K562 (cell line): ENCODE results near the gene CD274. TPM values are rescaled to one million over a fixed set of nuclear protein-coding genes. Genes with fewer than 3 reads are reported as not detected.
A peak's percentile ranks its signal among the peaks of the same experiment; 100 is the strongest.

ENCODE experiments used
- CBX2 ChIP-seq: fragments of 200-600 bp; sonication (generic); IDR thresholded peaks from one replicate; pipeline ENCODE4 v1.6.1; 2012; ENCODE audit warnings: mild to moderate bottlenecking, low read length, inconsistent platforms; ENCODE audit not compliant: insufficient read depth, poor library complexity, severe bottlenecking
- DEAF1 ChIP-seq: fragments of 450-650 bp; formaldehyde crosslinking; IDR thresholded peaks from 2 replicates; pipeline ENCODE4 v1.4.0; 2020; ENCODE audit warnings: mild to moderate bottlenecking, moderate library complexity
- EGR1 ChIP-seq: fragments of 450-650 bp; conservative IDR thresholded peaks from 2 replicates; pipeline ENCODE4 v1.6.1; 2017; ENCODE audit warnings: mild to moderate bottlenecking
- FOXM1 ChIP-seq, 2 experiments: fragments of 450-650 bp in 1 of 2; sonication (generic) in 1 of 2; formaldehyde crosslinking in 1 of 2; IDR thresholded peaks; 2 replicates each; pipeline versions ENCODE4 v1.6.1 to v1.9.0; 2017 to 2022; ENCODE audit warnings: low read depth in 2 of 2, mild to moderate bottlenecking in 2 of 2, missing genetic modification reagents in 1 of 2, moderate library complexity in 1 of 2
- HDAC1 ChIP-seq, 2 experiments: fragments of 450-650 bp; IDR thresholded peaks; 2 replicates each; pipeline ENCODE4 v1.6.1; 2016 to 2017; ENCODE audit warnings: inconsistent platforms in 1 of 2, mild to moderate bottlenecking in 1 of 2, moderate library complexity in 1 of 2
- MYC ChIP-seq, 2 experiments: fragments of 250-450 bp in 1 of 2; sonication (Bioruptor Pico) in 1 of 2; IDR thresholded peaks; 2 replicates each; pipeline versions ENCODE4 v1.5.1 to v1.6.1; 2012 to 2021; ENCODE audit warnings: low read depth in 2 of 2, borderline replicate concordance in 1 of 2, improper control_type of control experiment in 1 of 2, low read length in 1 of 2, mild to moderate bottlenecking in 1 of 2, moderate library complexity in 1 of 2
- SIN3A ChIP-seq, 2 experiments: fragments of 150-350 bp in 1 of 2; IDR thresholded peaks; 2 replicates each; pipeline ENCODE4 v1.6.1; 2011 to 2016; ENCODE audit warnings: borderline replicate concordance in 2 of 2, low read depth in 2 of 2, low read length in 2 of 2, mild to moderate bottlenecking in 2 of 2, moderate library complexity in 2 of 2; ENCODE audit not compliant: control insufficient read depth in 1 of 2
- SMAD4 ChIP-seq: fragments of 250-450 bp; sonication (Bioruptor Pico); conservative IDR thresholded peaks from 2 replicates; pipeline ENCODE4 v1.8.0; 2021; ENCODE audit warnings: inconsistent platforms, mild to moderate bottlenecking, moderate library complexity
- ZBTB7A ChIP-seq: IDR thresholded peaks from 2 replicates; pipeline ENCODE4 v1.6.1; 2011; ENCODE audit warnings: low read depth, mild to moderate bottlenecking, low read length, moderate library complexity, borderline replicate concordance; ENCODE audit not compliant: control insufficient read depth
- ZBTB8A ChIP-seq: fragments of 450-650 bp; IDR thresholded peaks from 2 replicates; pipeline ENCODE4 v1.6.1; 2018; ENCODE audit warnings: mild to moderate bottlenecking, moderate library complexity; ENCODE audit not compliant: partially characterized antibody
- ZNF41 ChIP-seq: fragments of 250-450 bp; sonication (Bioruptor Pico); conservative IDR thresholded peaks from 2 replicates; pipeline ENCODE4 v1.4.0; 2020; ENCODE audit warnings: mild to moderate bottlenecking
- ZNF431 ChIP-seq: sonication (generic); formaldehyde crosslinking; IDR thresholded peaks from 2 replicates; pipeline ENCODE4 v1.8.0; 2022; ENCODE audit warnings: mild to moderate bottlenecking, missing genetic modification reagents
- polyA plus RNA-seq, 8 experiments: library from polyadenylated mRNA; depleted of rRNA in 4 of 8; stranded (reverse) in 5 of 8; unstranded in 3 of 8; fragments of >200 nt; fragmentation: Nextera tagmentation in 2 of 8; fragmentation: Illumina TruSeq in 1 of 8; extraction: Ambion mirVana in 2 of 8; extraction: Trizol in 1 of 8; gene quantifications; 2 replicates each; pipeline versions ENCODE4 v1.2.1 to v1.2.3, GENCODE V29; 2011 to 2014; ENCODE audit warnings: inconsistent platforms in 1 of 8, missing spikeins in 1 of 8
- total RNA-seq, 7 experiments: library from RNA; depleted of rRNA in 6 of 7; stranded (reverse); fragments of >200 nt in 6 of 7; fragmentation: Illumina TruSeq in 2 of 7; extraction: Trizol in 2 of 7; gene quantifications; 2 replicates each; pipeline versions ENCODE4 v1.2.1 to v1.2.3, GENCODE V29; 2011 to 2021; ENCODE audit warnings: low replicate concordance in 1 of 7
- TF ChIP-seq, protein P1 (sequence below): fragments of 450-650 bp; IDR thresholded peaks from one replicate; pipeline ENCODE4 v1.6.1; 2018; ENCODE audit warnings: mild to moderate bottlenecking, moderate library complexity; ENCODE audit not compliant: partially characterized antibody
- TF ChIP-seq, protein P2 (sequence below): fragments of 450-650 bp; conservative IDR thresholded peaks from 2 replicates; pipeline ENCODE4 v1.6.1; 2016; ENCODE audit warnings: missing genetic modification characterization, low read depth, mild to moderate bottlenecking, missing compliant biosample characterization, moderate library complexity
- TF ChIP-seq, protein P3 (sequence below), 3 experiments: IDR thresholded peaks in 2 of 3; conservative IDR thresholded peaks in 1 of 3; 2 replicates each; pipeline ENCODE4 v1.5.1; 2011 to 2012; ENCODE audit warnings: low read length in 3 of 3, mild to moderate bottlenecking in 3 of 3, control low read depth in 2 of 3, improper control_type of control experiment in 1 of 3, inconsistent platforms in 1 of 3, low read depth in 1 of 3, mixed read lengths in 1 of 3, moderate library complexity in 1 of 3; ENCODE audit not compliant: insufficient read depth in 2 of 3

Gene CD274
- total and polyA plus RNA-seq, 9 of the 15 experiments (the other 6 are each of a cell fraction or from before 2014, with no cell fraction given) = 0.07 to 0.51 (median 0.30) TPM; not detected in 1

- peak in 1 of 2 experiments; percentile 33; a peak in 1 of 4 replicates for TF ChIP-seq SIN3A (IDR thresholded peaks at IDR 0.05; ENCODE audit: borderline replicate concordance in 2 of 2, control insufficient read depth in 1 of 2, low read depth in 2 of 2, low read length in 2 of 2)
- TF ChIP-seq EGR1 = peak; percentile 77
- peak; percentile 73; the same call in 1 of the 2 replicates for TF ChIP-seq ZBTB7A
- TF ChIP-seq ZBTB8A = no peak
- TF ChIP-seq ZNF41 (CRISPR knock-in tag) = no peak
- no peak for TF ChIP-seq CBX2
- TF ChIP-seq FOXM1 (IDR thresholded peaks at IDR 0.05; ENCODE audit: low read depth) = 0 out of 2 replicates have a peak, but pooled peaks have one; percentile 25
- TF ChIP-seq FOXM1 (CRISPR knock-in tag; IDR thresholded peaks at IDR 0.05; ENCODE audit: low read depth) = no peak
- TF ChIP-seq, protein P1, sequence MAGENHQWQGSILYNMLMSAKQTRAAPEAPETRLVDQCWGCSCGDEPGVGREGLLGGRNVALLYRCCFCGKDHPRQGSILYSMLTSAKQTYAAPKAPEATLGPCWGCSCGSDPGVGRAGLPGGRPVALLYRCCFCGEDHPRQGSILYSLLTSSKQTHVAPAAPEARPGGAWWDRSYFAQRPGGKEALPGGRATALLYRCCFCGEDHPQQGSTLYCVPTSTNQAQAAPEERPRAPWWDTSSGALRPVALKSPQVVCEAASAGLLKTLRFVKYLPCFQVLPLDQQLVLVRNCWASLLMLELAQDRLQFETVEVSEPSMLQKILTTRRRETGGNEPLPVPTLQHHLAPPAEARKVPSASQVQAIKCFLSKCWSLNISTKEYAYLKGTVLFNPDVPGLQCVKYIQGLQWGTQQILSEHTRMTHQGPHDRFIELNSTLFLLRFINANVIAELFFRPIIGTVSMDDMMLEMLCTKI = no peak
- TF ChIP-seq DEAF1 (CRISPR knock-in tag) = peak; percentile 79
- TF ChIP-seq, protein P2, sequence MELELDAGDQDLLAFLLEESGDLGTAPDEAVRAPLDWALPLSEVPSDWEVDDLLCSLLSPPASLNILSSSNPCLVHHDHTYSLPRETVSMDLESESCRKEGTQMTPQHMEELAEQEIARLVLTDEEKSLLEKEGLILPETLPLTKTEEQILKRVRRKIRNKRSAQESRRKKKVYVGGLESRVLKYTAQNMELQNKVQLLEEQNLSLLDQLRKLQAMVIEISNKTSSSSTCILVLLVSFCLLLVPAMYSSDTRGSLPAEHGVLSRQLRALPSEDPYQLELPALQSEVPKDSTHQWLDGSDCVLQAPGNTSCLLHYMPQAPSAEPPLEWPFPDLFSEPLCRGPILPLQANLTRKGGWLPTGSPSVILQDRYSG (tag) = no peak
- TF ChIP-seq, protein P3, sequence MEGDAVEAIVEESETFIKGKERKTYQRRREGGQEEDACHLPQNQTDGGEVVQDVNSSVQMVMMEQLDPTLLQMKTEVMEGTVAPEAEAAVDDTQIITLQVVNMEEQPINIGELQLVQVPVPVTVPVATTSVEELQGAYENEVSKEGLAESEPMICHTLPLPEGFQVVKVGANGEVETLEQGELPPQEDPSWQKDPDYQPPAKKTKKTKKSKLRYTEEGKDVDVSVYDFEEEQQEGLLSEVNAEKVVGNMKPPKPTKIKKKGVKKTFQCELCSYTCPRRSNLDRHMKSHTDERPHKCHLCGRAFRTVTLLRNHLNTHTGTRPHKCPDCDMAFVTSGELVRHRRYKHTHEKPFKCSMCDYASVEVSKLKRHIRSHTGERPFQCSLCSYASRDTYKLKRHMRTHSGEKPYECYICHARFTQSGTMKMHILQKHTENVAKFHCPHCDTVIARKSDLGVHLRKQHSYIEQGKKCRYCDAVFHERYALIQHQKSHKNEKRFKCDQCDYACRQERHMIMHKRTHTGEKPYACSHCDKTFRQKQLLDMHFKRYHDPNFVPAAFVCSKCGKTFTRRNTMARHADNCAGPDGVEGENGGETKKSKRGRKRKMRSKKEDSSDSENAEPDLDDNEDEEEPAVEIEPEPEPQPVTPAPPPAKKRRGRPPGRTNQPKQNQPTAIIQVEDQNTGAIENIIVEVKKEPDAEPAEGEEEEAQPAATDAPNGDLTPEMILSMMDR (IDR thresholded peaks at IDR 0.05 in 2 of 3, conservative IDR thresholded peaks at IDR 0.05 in 1 of 3; ENCODE audit: insufficient read depth in 2 of 3, low read depth in 1 of 3, low read length in 3 of 3) = peak; percentile 64 to 69 (median 66)
- TF ChIP-seq ZNF431 (CRISPR knock-in tag) = no peak
- peak in 1 of 2 experiments; percentile 35; a peak in 1 of 4 replicates for TF ChIP-seq HDAC1 (IDR thresholded peaks at IDR 0.05)
- 0 out of 2 replicates have a peak, but pooled peaks have one; percentile 50 for TF ChIP-seq MYC (IDR thresholded peaks at IDR 0.05; ENCODE audit: low read depth, low read length)
- no peak for TF ChIP-seq MYC (CRISPR knock-in tag; IDR thresholded peaks at IDR 0.05; ENCODE audit: borderline replicate concordance, low read depth)
- peak; percentile 27; the same call in 1 of the 2 replicates for TF ChIP-seq SMAD4 (CRISPR knock-in tag)
These were observed at the start of gene CD274 (continued) for GRCh38 chr9:5450359-5451091.
